ENCODE results near the gene GYS1.

Gene GYS1

GRCh38 chr19:48953141-48953540, 40.0 kb downstream of the GYS1 start:
- DNase-seq (ENCODE audit: low spot score): no peak
- no peak for TF ChIP-seq CTCF (IDR thresholded peaks at IDR 0.05; ENCODE audit: extremely low read depth, missing control alignments)

GRCh38 chr19:48950830-48951519, 42.1 kb downstream of the GYS1 start:
- no peak for DNase-seq (ENCODE audit: low spot score)
- no peak for TF ChIP-seq CTCF (IDR thresholded peaks at IDR 0.05; ENCODE audit: extremely low read depth, missing control alignments)

- no peak for TF ChIP-seq CTCF (IDR thresholded peaks at IDR 0.05; ENCODE audit: extremely low read depth, missing control alignments)
- no peak for DNase-seq (ENCODE audit: low spot score)
These were observed 43.0 kb downstream of the GYS1 start for GRCh38 chr19:48950159-48950558.

- no peak for DNase-seq (ENCODE audit: low spot score)
- TF ChIP-seq CTCF (IDR thresholded peaks at IDR 0.05; ENCODE audit: extremely low read depth, missing control alignments): no peak
These were observed 45.9 kb downstream of the GYS1 start for GRCh38 chr19:48947258-48947542.

- no peak for DNase-seq (ENCODE audit: low spot score)
- TF ChIP-seq CTCF (IDR thresholded peaks at IDR 0.05; ENCODE audit: extremely low read depth, missing control alignments): no peak
These were observed 46.4 kb downstream of the GYS1 start for GRCh38 chr19:48946463-48947257.

- TF ChIP-seq CTCF (IDR thresholded peaks at IDR 0.05; ENCODE audit: extremely low read depth, missing control alignments): no peak
- no peak for DNase-seq (ENCODE audit: low spot score)
These were observed 47.3 kb downstream of the GYS1 start for GRCh38 chr19:48945817-48946216.

GRCh38 chr19:48945415-48945814, 47.7 kb downstream of the GYS1 start:
- DNase-seq (ENCODE audit: low spot score): no peak
- TF ChIP-seq CTCF (IDR thresholded peaks at IDR 0.05; ENCODE audit: extremely low read depth, missing control alignments): no peak
